Endometrium (tissue), 2 donors: ENCODE measurements around the gene ADAT3.
A peak's percentile ranks its signal among the peaks of the same experiment; 100 is the strongest.
"Not testable (repeated sequence)": the region's sequence is repeated elsewhere in the genome, so short reads cannot be mapped to it uniquely, and the experiment has no call there.

Experiments used
- FAIRE-seq: peaks from 2 replicates; lab custom pipeline; 2012; peaks lifted over from hg19 to GRCh38; lab: Jason Lieb, UNC
- donor health status: control.
- donor health status: control.

The ADAT3 gene

GRCh38 chr19:1882786-1883692 lies 22.2 kb upstream of the ADAT3 start:
- FAIRE-seq: no peak

GRCh38 chr19:1883784-1884183 lies 21.4 kb upstream of the ADAT3 start:
- FAIRE-seq: no peak

- no peak for FAIRE-seq
Measured at GRCh38 chr19:1884291-1884718, 20.9 kb upstream of the ADAT3 start.

- no peak for FAIRE-seq
Measured at GRCh38 chr19:1884719-1885334, 20.4 kb upstream of the ADAT3 start.

GRCh38 chr19:1885398-1886119 lies 19.6 kb upstream of the ADAT3 start, which contains the start of gene ABHD17A:
Gene ABHD17A, minus strand, starts transcription at chr19:1885496. Its CDS starts 3,930 bp downstream, at chr19:1881566.
- FAIRE-seq: peak; percentile 73

DNA sequence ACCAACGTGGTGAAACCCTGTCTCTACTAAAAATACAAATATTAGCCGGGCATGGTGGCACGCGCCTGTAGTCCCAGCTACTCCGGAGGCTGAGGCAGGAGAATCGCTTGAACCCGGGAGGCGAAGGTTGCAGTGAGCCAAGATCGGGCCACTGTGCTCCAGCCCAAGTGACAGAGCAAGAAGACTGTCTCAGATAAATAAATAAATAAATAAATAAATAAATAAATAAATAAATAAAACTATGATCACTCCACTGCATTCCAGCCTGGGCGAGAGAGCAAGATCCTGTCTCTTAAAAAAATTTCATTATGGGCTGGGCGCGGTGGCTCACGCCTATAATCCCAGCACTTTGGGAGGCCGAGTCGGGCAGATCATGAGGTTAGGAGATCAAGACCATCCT lies 18.8 kb upstream of the ADAT3 start:
- not testable (repeated sequence) for FAIRE-seq

DNA sequence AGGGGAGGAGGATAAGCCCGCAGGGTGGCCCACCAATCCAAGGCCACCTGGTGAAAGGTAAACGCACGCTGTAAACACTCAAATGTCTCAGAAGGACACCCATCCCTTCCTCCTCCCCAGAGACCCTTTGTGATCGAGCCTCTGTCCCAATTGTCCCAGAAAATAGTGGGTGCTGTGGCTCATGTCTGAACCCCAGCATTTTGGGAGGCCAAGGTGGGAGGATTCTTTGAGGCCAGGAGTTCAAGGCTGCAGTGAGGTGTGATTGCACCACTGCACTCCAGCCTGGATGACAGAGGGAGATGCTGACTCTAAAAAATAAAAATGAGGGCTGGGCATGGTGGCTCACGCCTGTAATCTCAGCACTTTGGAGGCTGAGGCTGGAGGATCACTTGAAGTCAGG lies 16.8 kb upstream of the ADAT3 start:
- FAIRE-seq: no peak

- no peak for FAIRE-seq
Measured at GRCh38 chr19:1889907-1890306, 15.3 kb upstream of the ADAT3 start.

DNA sequence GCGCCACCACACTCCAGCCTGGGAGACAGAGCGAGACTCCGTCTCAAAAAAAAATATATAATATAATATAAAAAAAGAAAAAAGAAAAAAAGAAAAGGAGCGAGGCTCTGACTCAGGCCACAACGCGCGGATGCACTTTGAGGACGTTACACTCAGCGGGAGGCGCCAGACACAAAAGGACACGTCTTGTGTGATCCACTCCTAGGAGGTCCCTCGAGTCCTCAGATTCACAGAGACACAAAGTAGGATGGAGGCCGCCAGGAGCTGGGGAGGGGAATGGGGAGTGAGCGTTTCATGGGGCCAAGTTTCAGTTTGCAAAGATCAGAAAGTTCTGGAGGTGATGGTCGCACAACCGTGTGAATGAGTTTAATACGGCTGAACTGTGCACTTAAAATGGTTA lies 11.4 kb upstream of the ADAT3 start:
- no peak for FAIRE-seq

DNA sequence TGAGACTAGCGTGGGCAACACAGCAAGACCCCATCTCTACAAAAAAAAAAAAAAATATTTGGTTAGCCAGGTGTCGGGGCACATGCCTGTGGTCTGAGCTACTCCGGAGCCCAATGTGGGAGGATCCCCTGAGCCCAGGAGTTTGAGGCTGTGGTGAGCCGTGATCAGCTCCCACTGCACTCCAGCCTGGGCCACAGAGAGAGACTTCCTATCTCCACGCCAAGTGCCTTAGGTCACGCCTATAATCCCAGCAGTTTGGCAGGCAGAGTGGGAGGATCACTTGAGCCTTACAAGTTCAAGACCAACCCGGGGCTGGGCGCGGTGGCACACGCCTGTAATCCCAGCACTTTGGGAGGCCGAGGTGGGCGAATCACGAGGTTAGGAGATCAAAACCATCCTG lies 8.7 kb upstream of the ADAT3 start:
- no peak for FAIRE-seq

GRCh38 chr19:1901940-1902404 lies 3.2 kb upstream of the ADAT3 start:
- FAIRE-seq: no peak

DNA sequence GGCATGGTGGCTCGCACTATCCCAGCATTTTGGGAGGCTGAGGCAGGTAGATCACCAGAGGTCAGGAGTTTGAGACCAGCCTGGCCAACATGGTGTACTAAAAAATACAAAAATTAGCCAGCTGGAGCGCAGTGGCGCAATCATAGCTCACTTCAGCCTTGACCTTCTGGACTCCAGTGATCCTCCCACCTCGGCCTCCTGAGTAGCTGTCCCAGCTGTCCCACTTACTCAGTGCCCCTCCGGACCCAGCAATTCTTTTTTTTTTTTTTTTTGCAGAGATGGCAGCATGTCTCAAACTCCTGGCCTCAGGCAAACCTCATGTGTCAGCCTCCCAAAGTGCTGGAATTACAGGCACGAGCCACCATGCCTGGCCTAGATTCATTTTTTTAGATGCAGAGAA lies 2.3 kb upstream of the ADAT3 start:
- FAIRE-seq: no peak

- FAIRE-seq: no peak
Measured at GRCh38 chr19:1904860-1905109, 414 bp upstream of the ADAT3 start.

DNA sequence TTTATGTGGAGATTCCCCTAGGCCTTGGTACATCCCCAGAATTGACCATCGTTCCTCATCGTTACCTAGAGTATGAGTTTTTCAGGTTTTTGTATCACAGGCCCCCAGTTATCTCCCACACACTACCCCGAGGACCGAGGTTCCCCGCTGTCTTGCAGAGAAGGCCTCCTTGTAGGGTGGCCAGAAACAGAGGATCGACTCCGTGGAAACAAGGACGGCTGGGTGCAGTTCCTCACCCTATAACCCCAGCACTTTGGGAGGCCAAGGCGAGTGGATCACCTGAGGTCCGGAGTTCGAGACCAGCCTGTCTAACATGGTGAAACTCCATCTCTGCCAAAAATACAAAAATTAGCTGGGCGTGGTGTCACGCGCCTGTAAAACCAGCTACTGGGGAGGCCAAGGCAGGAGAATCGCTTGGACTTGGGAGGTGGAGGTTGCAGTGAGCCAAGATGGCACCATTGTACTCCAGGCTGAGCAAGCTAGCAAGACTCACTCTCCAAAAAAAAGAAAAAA lies 720 bp downstream of the ADAT3 start:
- FAIRE-seq: no peak

GRCh38 chr19:1906985-1907562 lies 1.9 kb downstream of the ADAT3 start:
- FAIRE-seq: no peak

DNA sequence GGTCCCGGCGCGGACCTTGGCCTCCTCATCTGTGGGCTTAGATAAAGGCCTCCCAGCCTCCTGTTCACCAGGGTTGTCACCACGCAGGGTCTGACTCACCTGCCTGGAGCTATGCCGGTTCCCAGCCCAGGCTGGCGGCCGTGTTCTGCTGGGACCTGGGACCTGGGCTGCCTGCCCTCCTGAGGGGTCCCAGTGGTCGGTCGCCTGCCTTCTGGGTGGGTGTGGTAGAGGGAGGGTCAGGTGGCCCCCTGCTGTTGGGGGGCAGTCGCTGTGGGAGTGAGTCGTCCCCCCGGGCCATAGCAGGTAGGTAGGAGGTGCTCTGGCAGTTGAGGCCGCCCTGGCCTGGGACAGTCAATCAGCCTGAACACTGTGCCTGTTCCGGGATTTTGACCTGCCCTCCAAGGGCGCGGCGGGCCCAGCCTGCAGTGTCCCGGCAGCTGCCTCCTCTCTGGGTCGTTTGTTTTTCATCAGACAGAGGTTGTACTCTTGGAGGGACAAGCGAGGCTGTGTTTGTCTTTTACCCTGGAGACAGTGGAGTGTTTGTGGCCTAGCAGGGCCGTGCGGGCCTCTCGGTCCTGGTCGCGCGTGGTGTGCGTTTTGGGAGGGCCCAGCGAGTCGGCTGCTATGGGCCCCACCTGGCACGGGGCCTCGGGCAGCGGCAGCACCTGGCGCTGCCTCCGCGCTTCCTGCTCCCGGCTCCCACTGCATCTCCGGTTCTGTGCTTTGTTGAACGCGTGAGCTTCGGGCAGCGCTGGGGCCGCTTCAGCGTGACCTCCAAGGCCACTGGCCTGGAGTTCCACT lies 2.6 kb downstream of the ADAT3 start:
- FAIRE-seq: no peak

GRCh38 chr19:1908364-1908678 lies 3.1 kb downstream of the ADAT3 start:
- no peak for FAIRE-seq

DNA sequence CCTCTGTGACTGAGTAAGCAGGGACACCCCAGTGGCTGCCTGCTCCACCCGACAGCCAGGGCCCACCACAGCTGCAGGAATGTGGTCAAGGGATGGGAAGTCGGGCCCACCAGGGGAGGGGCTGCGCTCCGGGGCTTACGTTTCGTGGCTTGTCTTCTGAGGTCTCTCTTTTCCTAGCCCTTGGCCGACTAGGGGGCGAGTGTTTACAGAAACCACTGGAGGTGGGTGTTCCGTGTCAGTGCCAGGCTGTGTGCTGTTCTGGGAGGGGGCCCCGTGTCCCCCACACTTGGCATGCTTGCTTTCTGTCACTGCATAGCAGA lies 4.5 kb downstream of the ADAT3 start:
- FAIRE-seq: no peak

DNA sequence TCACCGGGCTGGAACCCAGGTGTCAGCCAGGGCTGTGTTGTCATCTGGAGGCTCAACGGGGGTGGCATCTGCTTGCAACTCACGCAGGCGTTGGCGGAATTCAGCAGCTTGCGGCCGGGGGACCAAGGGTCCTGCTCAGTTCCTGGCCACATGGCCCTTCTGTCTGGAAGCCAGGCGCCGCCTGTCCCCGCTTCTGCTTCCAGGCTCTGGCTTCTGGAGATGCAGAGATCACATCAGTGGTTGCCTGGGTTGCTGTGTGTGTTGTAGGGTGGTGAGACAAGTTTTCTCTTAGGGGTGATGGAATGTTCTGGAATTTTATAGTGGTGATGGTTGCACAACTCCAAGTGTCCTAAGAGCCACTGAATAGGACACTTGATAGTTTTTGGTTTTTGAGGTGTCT lies 5.0 kb downstream of the ADAT3 start:
- FAIRE-seq: no peak

DNA sequence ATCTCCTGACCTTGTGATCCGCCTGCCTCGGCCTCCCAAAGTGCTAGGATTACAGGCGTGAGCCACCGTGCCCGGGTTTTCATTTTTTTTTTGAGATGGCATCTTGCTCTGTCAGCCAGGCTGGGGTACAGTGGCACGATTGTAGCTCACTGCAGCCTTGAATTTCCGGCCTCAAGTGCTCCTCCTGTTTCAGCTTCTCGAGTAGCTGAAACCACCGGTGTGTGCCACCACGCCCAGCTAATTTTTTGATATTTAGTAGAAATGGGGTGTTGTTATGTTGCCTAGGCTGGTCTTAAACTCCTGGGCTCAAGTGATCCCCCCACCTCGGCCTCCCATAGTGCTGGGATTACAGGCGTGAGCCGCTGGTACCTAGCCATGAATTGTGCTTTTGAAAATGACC lies 5.9 kb downstream of the ADAT3 start:
- FAIRE-seq: no peak

DNA sequence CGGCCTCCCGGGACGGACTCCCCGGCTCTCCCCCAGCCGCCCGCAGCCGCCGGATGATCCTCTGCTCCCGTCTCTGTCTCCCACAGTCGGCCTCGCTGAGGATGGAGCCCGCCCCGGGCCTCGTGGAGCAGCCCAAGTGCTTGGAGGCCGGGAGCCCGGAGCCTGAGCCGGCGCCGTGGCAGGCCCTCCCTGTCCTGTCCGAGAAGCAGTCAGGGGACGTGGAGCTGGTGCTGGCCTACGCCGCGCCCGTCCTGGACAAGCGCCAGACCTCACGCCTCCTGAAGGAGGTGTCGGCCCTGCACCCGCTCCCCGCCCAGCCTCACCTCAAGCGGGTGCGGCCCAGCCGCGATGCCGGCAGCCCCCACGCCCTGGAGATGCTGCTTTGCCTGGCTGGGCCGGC lies 6.8 kb downstream of the ADAT3 start:
- no peak for FAIRE-seq
